ENCODE data around the gene ZNF98. TPM values are rescaled to one million over a fixed set of nuclear protein-coding genes. Genes with fewer than 3 reads are reported as not detected.

ZNF98 gene
- total RNA-seq, 1 donor from 2014 or later = 0.96 TPM

- H3K4me1 ChIP-seq = no peaks in the 10 kb centered on the region
- no peak for DNase-seq (ENCODE audit: low spot score in 2 of 2)
- no peak overlapping the region for H3K4me3 ChIP-seq
- TF ChIP-seq CTCF (IDR thresholded peaks at IDR 0.05) = no peak
- no peaks in the 10 kb centered on the region for H3K36me3 ChIP-seq
- peaks cover 9 to 30% of the 10 kb centered on the region in 2 donors for H3K9me3 ChIP-seq
- H3K27ac ChIP-seq = no peak overlapping the region
- intact Hi-C loops (cut with DNase I) = no loop called here
- H3K27me3 ChIP-seq = no peaks in the 10 kb centered on the region
Observed at GRCh38 chr19:22426901-22427300, 4.8 kb upstream of the ZNF98 start.

GRCh38 chr19:22421797-22422196 lies 349 bp downstream of the ZNF98 start:
- intact Hi-C loops (cut with DNase I) = no loop called here
- Histone ChIP-seq H3K4me1 (no peaks in the 10 kb centered on the region), H3K4me3 (peak overlapping the region; percentile 43 to 46), H3K9me3 (peaks cover 6 to 16% of the 10 kb centered on the region in 2 donors), H3K27me3 (no peaks in the 10 kb centered on the region), H3K27ac (no peak overlapping the region), H3K36me3 (no peaks in the 10 kb centered on the region)
- TF ChIP-seq CTCF (IDR thresholded peaks at IDR 0.05) = no peak
- no peak for DNase-seq (ENCODE audit: low spot score in 2 of 2)

GRCh38 chr19:22354665-22355064 lies 67.5 kb downstream of the ZNF98 start:
- H3K9me3 ChIP-seq = peaks cover 0 to 2% of the 10 kb centered on the region in 2 donors
- no peak overlapping the region for H3K27ac ChIP-seq
- H3K27me3 ChIP-seq = no peaks in the 10 kb centered on the region
- intact Hi-C loops (cut with DNase I) = no loop called here
- H3K4me3 ChIP-seq = no peak overlapping the region
- DNase-seq (ENCODE audit: low spot score in 2 of 2) = no peak
- no peaks in the 10 kb centered on the region for H3K36me3 ChIP-seq
- no peaks in the 10 kb centered on the region for H3K4me1 ChIP-seq
- TF ChIP-seq CTCF (IDR thresholded peaks at IDR 0.05) = no peak

Other genes with a start within 250 kb of the ZNF98 start
- gene ZNF676, start 225.4 kb downstream of the ZNF98 start, total RNA-seq = 2.8 TPM
- gene ZNF729, start 135.9 kb downstream of the ZNF98 start, total RNA-seq = not detected
- gene ZNF492, start 212.0 kb upstream of the ZNF98 start, total RNA-seq = 1.6 TPM

All from ascending aorta (tissue), 2 donors.